NCI-H460 (cell line): ENCODE results near the gene WAS. TPM values are rescaled to one million over a fixed set of nuclear protein-coding genes. Genes with fewer than 3 reads are reported as not detected.
A peak's percentile ranks its signal among the peaks of the same experiment; 100 is the strongest.
"Not testable (repeated sequence)": the region's sequence is repeated elsewhere in the genome, so short reads cannot be mapped to it uniquely, and the experiment has no call there.

Experiments used
- DNase-seq: peaks from one replicate; pipeline ENCODE4 v3.0.0-alpha.2; 2016; ENCODE audit warnings: low read depth; ENCODE audit errors: extremely low read depth
- total RNA-seq: library from RNA; depleted of rRNA; stranded (reverse); fragments of >200 nt; shearing (Covaris generic); gene quantifications from 2 replicates; pipeline ENCODE4 v1.2.3, GENCODE V29; 2014

The WAS gene
- total RNA-seq, 1 experiment from 2014 or later: 0.20 TPM

DNA sequence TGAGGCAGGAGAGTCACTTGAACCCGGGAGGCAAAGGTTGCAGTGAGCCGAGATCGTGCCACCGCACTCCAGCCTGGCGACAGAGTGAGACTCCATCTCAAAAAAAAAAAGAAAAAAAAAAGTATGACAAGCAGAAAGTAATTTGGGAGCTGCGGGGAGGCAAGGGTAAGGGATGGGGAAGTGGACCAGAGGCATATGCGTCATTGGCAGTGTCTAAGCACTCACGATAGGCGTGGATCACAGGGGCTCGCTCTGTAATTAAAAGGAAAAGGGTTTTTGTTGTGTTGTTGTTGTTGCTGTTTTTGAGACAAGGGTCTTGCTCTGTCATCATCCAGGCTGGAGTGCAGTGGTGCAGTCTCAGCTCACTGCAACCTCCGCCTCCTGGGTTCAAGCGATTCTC lies 804 bp upstream of the WAS start:
- DNase-seq: not testable (repeated sequence)

DNA sequence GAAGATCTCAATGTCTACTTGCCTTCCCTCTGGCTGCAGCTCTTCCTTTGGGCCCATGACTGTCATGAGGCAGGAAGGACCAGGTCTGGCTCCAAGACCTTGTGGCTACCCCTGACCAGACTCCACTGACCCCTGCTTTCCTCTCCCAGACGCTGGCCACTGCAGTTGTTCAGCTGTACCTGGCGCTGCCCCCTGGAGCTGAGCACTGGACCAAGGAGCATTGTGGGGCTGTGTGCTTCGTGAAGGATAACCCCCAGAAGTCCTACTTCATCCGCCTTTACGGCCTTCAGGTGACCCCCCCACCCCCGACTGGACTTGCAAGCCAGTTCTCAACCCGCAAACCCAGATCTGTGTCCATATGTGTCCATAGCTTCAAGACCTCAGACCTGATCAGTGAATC lies 535 bp downstream of the WAS start:
- no peak for DNase-seq

DNA sequence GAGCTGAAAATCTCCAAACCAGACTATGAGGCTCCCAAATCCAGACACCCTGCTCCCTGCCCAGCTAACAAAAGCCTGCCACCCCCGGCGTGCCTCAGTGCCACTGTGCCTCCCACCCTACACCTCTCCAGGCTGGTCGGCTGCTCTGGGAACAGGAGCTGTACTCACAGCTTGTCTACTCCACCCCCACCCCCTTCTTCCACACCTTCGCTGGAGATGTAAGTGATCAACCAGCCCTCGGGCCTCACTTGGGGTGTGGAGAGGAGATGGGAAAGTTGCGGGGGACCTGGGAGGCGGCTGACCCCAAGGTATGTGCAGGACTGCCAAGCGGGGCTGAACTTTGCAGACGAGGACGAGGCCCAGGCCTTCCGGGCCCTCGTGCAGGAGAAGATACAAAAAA lies 1.8 kb downstream of the WAS start:
- no peak for DNase-seq

DNA sequence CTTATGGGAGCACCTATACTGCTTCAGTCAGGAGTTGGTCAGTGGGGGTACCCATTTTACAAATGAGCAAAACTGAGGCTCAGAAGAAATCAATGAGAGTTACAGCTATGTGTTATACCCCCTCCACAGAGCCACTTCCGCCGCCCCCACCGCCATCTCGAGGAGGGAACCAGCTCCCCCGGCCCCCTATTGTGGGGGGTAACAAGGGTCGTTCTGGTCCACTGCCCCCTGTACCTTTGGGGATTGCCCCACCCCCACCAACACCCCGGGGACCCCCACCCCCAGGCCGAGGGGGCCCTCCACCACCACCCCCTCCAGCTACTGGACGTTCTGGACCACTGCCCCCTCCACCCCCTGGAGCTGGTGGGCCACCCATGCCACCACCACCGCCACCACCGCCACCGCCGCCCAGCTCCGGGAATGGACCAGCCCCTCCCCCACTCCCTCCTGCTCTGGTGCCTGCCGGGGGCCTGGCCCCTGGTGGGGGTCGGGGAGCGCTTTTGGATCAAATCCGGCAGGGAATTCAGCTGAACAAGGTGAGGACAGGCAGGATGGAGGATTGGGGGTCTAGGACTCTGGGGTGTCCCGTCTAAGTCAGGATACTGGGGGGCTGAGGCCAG lies 5.0 kb downstream of the WAS start:
- DNase-seq: no peak

DNA sequence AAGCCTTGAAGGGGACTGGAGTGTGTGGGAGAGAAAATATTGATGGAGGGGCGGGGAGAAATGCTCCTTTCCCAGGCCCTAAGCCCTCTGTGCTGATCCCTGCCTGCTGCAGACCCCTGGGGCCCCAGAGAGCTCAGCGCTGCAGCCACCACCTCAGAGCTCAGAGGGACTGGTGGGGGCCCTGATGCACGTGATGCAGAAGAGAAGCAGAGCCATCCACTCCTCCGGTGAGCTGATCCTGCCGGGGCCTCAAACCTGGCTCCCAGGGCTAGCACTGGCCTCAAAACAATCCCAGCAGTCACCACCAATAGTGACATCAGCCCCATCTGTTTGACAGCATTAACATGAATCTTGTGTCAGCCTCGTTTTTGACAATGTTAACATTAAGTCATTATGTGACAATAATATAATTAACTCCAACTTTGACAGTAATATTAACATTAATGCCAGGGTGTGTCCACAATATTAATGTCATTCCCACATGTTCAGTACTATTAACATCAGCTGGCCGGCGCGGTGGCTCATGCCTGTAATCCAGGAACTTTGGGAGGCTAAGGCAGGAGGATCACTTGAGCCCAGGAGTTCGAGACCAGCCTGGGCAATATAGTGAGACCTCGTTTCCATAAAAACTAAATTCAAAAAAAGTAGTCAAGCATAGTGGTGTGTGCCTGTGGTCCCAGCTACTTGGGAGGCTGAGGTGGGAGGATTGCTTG lies 5.8 kb downstream of the WAS start:
- DNase-seq: no peak

DNA sequence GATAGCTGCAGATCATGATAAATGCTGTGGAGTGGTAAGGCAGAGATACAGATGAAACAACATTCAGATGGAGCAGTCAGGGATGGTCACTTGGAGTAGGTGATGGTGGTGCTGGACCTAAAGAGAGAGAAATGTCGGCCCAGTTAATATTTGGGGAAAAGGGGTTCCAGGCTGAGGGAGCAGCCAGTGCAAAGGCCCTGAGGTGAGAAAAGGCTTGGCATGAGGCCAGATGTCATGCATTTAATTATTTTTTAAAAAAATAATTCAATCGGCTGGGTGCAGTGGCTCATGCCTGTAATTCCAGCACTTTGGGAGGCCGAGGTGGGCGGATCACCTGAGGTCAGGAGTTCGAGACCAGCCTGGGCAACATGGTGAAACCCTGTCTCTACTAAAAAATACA lies 8.1 kb downstream of the WAS start:
- not testable (repeated sequence) for DNase-seq

DNA sequence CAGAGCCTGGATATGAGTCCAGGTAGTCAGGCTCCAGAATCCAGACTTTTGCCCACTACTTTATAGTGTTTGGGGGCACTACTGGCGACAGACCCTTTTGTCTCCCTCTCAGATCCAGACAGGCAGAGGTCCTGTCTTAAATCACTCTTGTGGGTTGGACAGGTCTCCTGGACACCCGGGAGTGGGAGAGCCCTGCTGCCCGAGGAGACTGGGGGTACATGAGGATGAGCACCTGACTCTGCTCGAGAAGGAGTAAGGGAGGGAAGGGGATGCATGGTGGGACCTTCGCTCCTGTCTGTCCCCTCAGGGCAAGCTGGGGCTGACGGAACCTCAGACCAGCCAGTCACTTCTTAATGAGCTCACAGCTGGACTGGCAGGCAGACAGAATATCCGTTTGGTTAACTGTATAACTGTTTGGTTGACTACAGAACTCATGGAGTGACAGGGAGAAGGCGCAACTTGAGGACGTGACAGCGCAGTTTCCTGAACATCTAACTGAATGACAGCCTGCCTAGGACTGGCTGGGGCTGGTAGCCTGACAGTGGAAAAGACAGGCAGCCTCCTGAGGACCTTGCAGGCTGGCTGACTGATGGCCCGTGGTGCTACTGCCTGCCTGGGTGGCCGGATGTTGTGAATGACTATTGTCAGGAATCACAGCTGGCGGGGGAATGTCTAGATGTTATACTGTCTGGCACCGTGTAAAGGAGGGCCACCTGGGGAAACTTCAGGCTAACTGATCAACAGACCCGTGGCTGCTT lies 11.4 kb downstream of the WAS start:
- DNase-seq: no peak

DNA sequence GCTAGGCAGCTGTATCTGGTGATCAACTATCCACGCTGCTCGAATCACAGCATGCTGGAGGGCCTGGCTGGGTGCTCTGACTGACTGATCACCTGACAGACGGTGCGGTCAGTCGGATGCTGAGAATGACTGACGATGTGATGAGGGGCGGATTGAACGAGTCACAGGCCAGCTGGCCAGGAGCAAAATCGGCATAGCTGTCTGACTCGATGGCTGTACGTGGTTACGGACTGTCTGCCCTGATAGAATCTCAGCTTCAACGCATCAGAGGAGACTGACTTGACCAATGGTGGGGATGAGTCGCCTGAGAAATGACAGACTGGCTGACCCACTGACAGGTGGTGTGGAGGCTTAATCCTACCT lies 11.9 kb downstream of the WAS start:
- DNase-seq: no peak

DNA sequence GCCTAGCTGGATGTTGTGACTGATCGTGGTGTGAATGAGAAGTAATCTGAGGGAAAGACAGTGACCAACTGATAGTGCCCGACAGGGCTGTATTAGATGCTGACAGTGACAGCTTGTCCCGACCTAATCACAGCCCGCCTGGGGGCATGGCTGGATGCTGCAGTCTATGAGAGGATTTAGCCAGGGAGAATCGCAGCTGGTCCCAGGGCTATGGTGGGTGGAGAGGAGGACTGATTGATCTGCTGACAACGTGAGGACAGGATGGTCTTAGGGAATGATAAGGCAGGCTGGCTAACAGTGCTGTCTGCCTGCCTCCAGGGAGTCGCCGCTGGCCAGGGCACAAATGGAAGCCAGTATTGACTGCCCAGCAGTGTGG lies 12.3 kb downstream of the WAS start:
- DNase-seq: peak; percentile 4

DNA sequence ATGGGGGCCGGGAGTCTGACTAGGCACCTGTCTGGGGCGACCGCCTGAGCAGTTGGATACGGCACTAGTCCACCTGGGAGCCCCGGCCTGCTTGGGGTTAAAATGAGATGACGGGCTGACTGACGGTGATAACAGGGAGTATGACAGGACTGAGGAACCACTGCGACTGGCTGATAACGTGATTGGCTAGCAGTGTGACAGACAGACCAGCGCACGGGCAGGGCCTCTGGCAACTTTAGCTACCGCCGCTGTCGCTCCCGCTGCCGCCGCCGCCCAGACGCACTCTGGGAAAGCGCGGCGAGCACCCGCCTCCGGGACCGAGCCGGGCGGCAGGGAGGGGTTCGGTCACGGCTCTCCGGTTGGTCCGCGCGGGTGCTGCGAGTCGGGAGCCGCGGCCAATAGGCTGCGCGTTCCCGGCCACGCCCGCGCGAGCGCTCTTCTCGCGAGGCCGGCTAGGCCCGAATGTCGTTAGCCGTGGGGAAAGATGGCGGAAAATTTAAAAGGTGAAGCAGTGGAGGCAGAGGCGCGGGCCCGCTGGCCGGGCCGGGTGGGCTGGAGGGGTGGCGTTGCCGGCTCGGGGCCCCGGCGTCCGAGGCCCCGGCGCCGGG lies 12.8 kb downstream of the WAS start, which contains the start of gene SUV39H1:
Gene SUV39H1 (plus strand): TSS at position 434 of the 608 bp plus-strand sequence. CDS start 51 bp downstream, at position 485.
- DNase-seq: peak; percentile 86

DNA sequence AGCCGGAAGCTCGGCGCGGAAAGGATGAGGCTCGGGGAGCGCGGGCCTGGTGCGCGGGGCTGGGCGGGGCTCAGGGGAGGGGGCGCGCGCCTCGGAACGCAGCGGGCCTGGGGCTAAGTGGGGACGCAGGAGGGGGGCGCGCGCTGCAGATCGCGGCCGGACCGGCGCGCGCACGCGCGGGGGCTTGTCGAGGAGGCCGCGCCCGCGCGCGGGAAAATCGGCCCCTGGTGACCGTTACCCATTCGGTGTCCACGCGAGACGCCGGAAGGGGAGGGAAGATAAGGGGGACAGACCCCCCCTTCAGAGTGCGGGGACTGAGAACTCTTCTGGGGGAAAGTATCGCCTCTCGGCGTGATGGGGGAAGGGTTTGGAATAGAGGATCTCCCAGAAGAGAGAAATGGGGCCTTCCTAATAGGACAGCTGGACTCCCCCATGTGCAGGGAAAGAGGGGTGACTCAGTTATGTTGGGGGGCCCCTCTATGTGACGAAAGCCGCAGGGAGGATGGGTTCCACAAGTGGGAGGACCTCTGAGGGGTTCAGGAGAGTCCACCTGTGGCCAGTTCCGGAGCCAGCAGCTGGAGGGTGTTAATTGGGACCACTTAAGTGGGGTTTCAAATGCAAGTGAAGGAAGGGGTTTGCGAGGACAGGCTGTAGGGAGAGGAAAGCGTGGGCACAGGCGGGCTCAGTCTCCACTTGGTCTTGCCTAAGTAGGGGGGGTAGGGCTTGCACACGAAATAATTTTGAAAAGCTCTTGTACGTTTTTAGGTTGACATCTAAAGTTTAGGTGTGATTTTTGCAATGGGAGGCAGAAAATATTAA lies 13.5 kb downstream of the WAS start:
- peak; percentile 7 for DNase-seq

DNA sequence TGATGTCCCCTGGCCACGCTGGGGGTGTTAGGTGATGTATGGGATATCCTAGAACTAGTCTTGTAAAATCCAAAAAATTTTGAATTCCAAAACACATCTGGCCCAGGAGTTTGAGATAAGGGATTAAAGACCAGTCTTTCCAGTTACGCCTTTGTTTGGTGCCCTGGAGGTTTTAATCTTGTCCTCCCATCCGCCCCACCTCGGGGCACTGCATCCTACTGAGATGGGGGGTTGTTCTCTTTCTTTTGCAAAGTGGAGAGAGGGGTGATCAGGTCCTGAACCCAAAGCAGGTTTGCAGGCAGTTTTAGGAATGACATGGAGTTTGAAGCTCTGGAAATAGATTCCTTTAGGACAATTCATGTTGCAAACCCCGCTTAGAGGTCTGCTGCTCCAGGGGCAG lies 14.7 kb downstream of the WAS start:
- DNase-seq: no peak

DNA sequence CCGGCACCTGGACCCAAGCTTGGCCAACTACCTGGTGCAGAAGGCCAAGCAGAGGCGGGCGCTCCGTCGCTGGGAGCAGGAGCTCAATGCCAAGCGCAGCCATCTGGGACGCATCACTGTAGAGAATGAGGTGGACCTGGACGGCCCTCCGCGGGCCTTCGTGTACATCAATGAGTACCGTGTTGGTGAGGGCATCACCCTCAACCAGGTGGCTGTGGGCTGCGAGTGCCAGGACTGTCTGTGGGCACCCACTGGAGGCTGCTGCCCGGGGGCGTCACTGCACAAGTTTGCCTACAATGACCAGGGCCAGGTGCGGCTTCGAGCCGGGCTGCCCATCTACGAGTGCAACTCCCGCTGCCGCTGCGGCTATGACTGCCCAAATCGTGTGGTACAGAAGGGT lies 16.6 kb downstream of the WAS start:
- no peak for DNase-seq

DNA sequence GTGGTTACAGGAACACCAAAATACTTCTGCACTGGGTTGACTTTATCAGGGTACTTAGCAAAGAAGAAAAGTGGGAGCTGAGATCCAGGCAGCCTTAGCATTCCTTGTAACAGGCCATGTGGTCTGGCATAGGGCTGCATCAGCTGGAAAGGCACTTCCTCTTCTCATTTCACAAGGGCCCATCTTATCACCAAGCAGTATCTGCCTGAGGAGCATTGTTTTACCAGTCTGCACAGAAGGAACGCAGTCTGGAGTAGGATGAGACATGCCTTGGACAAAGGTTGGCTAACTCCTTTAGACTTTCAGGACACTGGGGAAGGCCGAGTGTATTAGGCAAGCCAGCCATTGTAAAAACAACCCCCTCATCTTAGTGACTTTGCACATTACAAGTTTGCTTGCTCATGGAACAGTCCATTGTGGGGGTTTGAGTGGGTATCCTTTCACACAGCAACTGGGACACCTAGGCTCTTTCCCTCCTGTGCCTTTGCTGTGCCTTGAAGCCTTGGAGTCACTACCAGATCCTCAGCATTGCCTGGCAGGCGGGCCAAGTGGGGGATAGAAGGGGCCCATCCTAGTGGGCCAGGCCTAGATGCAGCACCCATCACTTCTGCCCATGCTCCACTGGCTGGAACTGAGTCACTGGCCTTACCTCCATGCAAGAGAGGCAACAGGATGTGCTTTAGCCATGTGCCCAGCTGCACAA lies 17.5 kb downstream of the WAS start:
- DNase-seq: no peak

DNA sequence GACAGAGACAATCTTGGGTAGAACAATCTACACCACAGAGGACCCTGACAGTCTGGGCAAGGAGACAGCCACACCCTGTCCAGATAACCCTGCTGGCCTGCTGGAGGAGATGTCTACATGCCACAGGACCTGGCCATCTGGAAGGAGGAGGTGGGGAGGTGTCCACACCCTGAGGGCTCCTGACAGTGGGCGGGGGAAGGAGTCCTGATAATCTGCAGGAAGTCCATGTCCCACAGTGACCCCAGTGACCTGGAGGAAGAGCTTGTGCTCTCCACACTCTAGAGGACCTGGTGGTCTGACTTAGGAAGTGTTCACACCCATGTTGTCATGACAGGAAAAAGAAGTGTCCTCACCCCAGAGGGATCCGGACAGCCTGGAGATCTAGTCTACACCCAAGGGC lies 18.4 kb downstream of the WAS start:
- DNase-seq: no peak

DNA sequence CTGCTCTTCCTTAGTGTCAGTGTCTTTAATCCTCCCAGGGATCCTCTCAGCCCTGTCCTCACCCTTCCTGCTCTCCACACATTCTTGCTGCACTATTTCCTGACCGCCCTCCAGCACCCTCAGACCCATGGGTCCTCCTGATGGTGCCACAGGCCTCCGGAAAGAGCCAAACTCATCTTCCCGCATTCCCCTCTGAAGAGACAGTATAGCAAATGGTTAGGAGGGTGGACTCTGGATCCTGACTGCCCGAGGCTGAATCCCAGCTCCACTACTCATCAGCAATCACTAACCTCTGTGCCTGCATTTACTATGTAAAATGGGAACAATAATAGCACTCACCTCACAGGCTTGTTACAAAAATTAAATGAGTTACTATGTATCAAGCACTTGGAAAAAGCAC lies 19.1 kb downstream of the WAS start:
- no peak for DNase-seq

DNA sequence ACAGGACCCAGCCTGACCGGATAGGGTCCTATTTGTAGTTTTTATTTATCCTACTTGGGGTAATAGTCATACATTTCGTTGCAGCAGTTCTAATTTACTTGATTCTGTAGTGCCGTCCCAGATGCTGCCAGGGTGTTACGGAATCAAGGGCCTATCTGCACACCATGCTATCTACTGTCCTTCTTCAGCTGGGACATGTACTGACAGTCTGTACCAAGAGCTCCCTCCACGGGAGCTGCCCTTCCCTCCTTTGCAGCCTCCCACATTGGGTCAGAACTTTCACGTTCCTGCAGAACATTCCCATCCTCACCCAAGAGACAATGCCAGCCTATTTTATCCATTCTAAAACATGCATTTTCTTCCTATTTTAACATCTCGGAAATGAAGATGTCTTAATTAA lies 19.6 kb downstream of the WAS start:
- DNase-seq: no peak

DNA sequence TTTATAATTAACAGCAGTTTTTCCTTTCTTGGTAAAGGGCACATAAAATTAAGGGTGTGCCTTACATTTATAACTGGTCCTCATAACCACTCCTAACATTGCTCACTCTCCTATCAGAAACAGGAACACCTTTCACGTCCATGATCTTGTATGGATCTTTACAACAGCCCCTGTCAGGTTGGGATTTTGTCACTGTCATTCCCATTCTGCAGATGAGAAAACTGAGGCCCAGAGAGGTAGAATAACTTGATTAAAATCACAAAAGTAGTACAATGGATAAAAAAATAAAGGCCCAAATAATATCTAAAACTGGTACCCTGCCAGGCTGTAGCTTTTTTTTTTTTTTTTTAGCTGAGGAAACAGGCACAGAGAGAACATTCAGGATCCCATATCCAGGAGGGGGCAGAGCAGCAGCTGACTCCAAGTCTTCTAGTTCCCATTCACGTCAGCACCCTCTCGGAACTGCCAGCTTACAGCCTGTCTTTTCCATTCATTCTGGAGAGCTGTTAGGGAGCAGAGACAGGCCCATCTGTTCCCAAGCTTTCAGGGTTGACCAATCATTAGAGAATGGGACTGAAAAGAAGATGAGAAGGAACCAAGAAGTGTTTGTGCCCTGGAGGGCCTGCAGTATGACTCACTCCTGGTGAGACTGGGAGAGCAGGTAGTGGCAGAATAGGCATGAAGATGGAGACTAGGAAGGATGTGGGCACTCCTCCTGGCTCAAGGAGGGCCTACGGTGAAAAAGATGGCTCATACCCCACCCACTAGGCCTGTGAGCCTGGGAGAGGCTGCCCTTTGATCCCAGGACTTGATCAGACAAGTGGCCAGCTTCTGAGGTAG lies 20.3 kb downstream of the WAS start:
- no peak for DNase-seq

DNA sequence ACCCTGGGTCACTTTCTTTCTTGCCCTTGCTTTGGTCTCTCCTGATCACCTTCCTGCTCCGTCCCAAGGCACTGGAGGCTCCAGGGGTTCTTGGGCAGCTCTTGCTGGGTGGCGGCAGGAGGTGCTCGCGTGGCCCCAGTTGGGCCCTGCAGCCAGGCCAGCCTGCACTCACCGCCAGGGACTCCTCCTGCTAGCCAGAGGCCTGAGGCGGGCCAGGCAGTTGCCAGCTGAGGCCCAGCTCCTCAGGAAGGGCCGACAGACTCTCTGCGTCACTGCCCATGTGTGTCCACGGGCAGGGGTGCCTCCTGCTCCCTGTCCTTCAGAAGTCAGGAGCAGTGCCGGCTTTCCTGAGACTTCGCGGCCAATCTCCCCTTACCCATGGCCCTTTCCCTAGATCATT lies 22.3 kb downstream of the WAS start:
- no peak for DNase-seq
